ENCODE results near the gene NT5C1B.
"Not testable (repeated sequence)": the region's sequence is repeated elsewhere in the genome, so short reads cannot be mapped to it uniquely, and the experiment has no call there.

The NT5C1B gene

DNA sequence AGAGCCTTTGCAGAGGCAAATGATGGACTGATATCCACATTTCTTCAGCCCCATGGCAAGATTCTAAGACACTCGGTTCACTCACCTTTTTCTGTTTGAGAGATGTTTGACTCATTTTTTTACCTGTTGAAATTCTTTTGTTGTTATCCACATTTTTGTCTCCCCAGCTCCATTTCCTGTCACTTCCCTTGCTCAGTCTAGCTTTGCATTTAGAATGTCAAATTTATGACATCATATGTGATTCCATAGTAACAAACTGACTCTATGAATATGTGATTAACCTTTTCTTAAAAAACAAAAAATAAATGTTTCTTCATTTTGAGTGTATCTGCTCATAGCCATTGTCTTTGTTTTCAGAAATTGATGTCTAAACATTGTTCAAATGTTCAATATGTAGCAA is at the start of gene NT5C1B:
NT5C1B (minus strand) TSS at position 216 of the 400 bp plus-strand sequence; CDS start at position 115, 101 bp downstream.
- Histone ChIP-seq H4K20me1 (ENCODE audit: insufficient read depth, low read length) (no peaks in the 10 kb centered on the region), H3K36me3 (replicated peaks; ENCODE audit: insufficient read depth, low read length) (no peaks in the 10 kb centered on the region), H3K9me2 (replicated peaks; ENCODE audit: insufficient read depth, low read length) (no peaks in the 10 kb centered on the region), H3K4me2 (ENCODE audit: low read depth, low read length) (no peak within 1 kb of the TSS), H3K9ac (ENCODE audit: low read length) (no peak within 1 kb of the TSS), H3K27me3 (replicated peaks; ENCODE audit: insufficient read depth, low read length) (no peaks in the 10 kb centered on the region), H2AFZ (ENCODE audit: low read length) (no peak within 1 kb of the TSS), H3F3A (ENCODE audit: insufficient read depth, low read length) (no peaks in the 10 kb centered on the region), H3K9me3 (replicated peaks; ENCODE audit: insufficient read depth, low read length) (no peaks in the 10 kb centered on the region), H3K79me2 (ENCODE audit: low read length) (no peaks in the 10 kb centered on the region), H3K4me1 (ENCODE audit: low read length) (no peaks in the 10 kb centered on the region), H3K4me3 (ENCODE audit: low read length) (no peak within 1 kb of the TSS), H3K27ac (ENCODE audit: low read length) (no peak within 1 kb of the TSS)
- TF ChIP-seq, protein P1, sequence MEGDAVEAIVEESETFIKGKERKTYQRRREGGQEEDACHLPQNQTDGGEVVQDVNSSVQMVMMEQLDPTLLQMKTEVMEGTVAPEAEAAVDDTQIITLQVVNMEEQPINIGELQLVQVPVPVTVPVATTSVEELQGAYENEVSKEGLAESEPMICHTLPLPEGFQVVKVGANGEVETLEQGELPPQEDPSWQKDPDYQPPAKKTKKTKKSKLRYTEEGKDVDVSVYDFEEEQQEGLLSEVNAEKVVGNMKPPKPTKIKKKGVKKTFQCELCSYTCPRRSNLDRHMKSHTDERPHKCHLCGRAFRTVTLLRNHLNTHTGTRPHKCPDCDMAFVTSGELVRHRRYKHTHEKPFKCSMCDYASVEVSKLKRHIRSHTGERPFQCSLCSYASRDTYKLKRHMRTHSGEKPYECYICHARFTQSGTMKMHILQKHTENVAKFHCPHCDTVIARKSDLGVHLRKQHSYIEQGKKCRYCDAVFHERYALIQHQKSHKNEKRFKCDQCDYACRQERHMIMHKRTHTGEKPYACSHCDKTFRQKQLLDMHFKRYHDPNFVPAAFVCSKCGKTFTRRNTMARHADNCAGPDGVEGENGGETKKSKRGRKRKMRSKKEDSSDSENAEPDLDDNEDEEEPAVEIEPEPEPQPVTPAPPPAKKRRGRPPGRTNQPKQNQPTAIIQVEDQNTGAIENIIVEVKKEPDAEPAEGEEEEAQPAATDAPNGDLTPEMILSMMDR (IDR thresholded peaks at IDR 0.05; ENCODE audit: low read length) = no peak
- TF ChIP-seq EZH2 (optimal IDR thresholded peaks at IDR 0.05; ENCODE audit: low read depth, low read length) (no peak), EZH2phosphoT487 (IDR thresholded peaks at IDR 0.05; ENCODE audit: low read length) (no peak)
- DNase-seq = no peak

DNA sequence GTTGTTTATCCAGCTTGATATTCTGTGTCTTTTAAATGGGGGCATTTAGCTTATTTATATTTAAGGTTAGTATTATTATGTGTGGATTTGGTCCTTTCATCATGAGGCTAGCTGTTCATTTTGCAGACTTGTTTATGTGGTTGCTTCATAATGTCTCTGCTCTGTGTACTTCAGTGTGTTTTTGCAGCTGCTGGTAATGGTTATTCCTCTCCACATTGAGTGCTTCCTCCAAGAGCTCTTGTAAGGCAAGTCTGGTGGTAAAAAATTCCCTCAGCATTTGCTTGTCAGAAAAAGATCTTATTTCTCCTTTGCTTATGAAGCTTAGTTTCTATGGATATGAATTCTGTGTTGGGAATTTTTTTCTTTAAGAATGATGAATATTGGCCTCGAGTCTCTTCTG is 47.8 kb upstream of the NT5C1B start:
- Histone ChIP-seq H3K9me2 (replicated peaks; ENCODE audit: insufficient read depth, low read length) (no peaks in the 10 kb centered on the region), H3K9me3 (replicated peaks; ENCODE audit: insufficient read depth, low read length) (no peaks in the 10 kb centered on the region), H3K4me2 (ENCODE audit: low read depth, low read length) (no peak overlapping the region), H3F3A (ENCODE audit: insufficient read depth, low read length) (no peaks in the 10 kb centered on the region), H3K4me1 (ENCODE audit: low read length) (no peaks in the 10 kb centered on the region), H3K4me3 (ENCODE audit: low read length) (no peak overlapping the region), H2AFZ (ENCODE audit: low read length) (no peak overlapping the region), H3K9ac (ENCODE audit: low read length) (no peak overlapping the region), H3K27ac (ENCODE audit: low read length) (no peak overlapping the region), H3K79me2 (ENCODE audit: low read length) (no peaks in the 10 kb centered on the region), H3K27me3 (replicated peaks; ENCODE audit: insufficient read depth, low read length) (no peaks in the 10 kb centered on the region), H4K20me1 (ENCODE audit: insufficient read depth, low read length) (no peaks in the 10 kb centered on the region), H3K36me3 (replicated peaks; ENCODE audit: insufficient read depth, low read length) (no peaks in the 10 kb centered on the region)
- DNase-seq = no peak
- no peak for TF ChIP-seq EZH2 (optimal IDR thresholded peaks at IDR 0.05; ENCODE audit: low read depth, low read length)
- TF ChIP-seq EZH2phosphoT487 (IDR thresholded peaks at IDR 0.05; ENCODE audit: low read length) = no peak
- TF ChIP-seq, protein P1 (IDR thresholded peaks at IDR 0.05; ENCODE audit: low read length) = no peak

DNA sequence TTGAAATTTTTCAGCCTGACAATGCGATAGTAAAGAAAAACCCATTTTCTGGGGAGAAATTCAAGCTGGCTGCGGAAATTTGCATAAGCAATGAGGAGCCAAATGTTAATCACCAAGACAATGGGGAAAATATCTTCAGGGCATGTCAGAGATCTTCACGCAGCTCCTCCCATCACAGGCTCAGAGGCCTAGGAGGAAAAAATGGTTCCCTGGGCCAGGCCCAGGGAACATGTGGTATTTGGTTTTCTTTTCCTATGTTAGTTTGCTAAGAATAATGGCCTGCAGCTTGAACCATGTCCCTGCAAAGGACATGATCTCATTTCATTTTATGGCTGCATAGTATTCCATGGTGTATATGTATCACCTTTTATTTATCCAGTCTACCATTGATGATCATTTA is 43.3 kb upstream of the NT5C1B start:
- not testable (repeated sequence) for H3F3A ChIP-seq (ENCODE audit: insufficient read depth, low read length); H3K4me2 ChIP-seq (ENCODE audit: low read depth, low read length); H3K4me1 ChIP-seq (ENCODE audit: low read length); H3K9me3 ChIP-seq (replicated peaks; ENCODE audit: insufficient read depth, low read length); H3K79me2 ChIP-seq (ENCODE audit: low read length); H3K9ac ChIP-seq (ENCODE audit: low read length); H3K27me3 ChIP-seq (replicated peaks; ENCODE audit: insufficient read depth, low read length); H2AFZ ChIP-seq (ENCODE audit: low read length); H3K36me3 ChIP-seq (replicated peaks; ENCODE audit: insufficient read depth, low read length); H3K9me2 ChIP-seq (replicated peaks; ENCODE audit: insufficient read depth, low read length); H3K4me3 ChIP-seq (ENCODE audit: low read length); DNase-seq; H4K20me1 ChIP-seq (ENCODE audit: insufficient read depth, low read length); H3K27ac ChIP-seq (ENCODE audit: low read length)

DNA sequence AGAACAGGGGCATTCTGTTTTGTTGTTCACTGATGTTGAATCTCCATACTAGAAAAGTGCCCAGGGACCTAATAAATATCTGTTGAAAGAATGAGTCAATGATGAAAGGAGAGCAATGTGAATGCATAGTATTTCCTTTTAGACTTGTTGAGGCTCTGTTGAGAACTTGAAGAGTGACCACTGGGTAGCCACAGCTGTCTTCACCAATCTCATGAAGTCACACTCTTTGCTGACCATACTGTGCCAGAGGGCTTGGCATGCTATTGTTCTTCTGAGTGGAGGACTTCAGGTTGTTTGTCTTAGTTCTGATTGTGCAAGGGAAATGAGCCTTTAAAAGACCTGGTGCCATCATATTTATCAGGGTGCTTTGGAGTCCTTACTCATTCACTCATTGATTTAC is 41.6 kb upstream of the NT5C1B start:
- H3K4me2 ChIP-seq (ENCODE audit: low read depth, low read length) = no peak overlapping the region
- H2AFZ ChIP-seq (ENCODE audit: low read length) = no peak overlapping the region
- H3K4me1 ChIP-seq (ENCODE audit: low read length) = no peaks in the 10 kb centered on the region
- no peak overlapping the region for H3K4me3 ChIP-seq (ENCODE audit: low read length)
- no peak overlapping the region for H3K27ac ChIP-seq (ENCODE audit: low read length)
- no peak for TF ChIP-seq EZH2 (optimal IDR thresholded peaks at IDR 0.05; ENCODE audit: low read depth, low read length)
- TF ChIP-seq, protein P1 (IDR thresholded peaks at IDR 0.05; ENCODE audit: low read length) = no peak
- TF ChIP-seq EZH2phosphoT487 (IDR thresholded peaks at IDR 0.05; ENCODE audit: low read length) = no peak
- no peak for DNase-seq
- H3K9ac ChIP-seq (ENCODE audit: low read length) = no peak overlapping the region
- no peaks in the 10 kb centered on the region for H3K9me2 ChIP-seq (replicated peaks; ENCODE audit: insufficient read depth, low read length)
- no peaks in the 10 kb centered on the region for H3F3A ChIP-seq (ENCODE audit: insufficient read depth, low read length)
- no peaks in the 10 kb centered on the region for H3K9me3 ChIP-seq (replicated peaks; ENCODE audit: insufficient read depth, low read length)
- no peaks in the 10 kb centered on the region for H3K36me3 ChIP-seq (replicated peaks; ENCODE audit: insufficient read depth, low read length)
- no peaks in the 10 kb centered on the region for H3K27me3 ChIP-seq (replicated peaks; ENCODE audit: insufficient read depth, low read length)
- H4K20me1 ChIP-seq (ENCODE audit: insufficient read depth, low read length) = no peaks in the 10 kb centered on the region
- H3K79me2 ChIP-seq (ENCODE audit: low read length) = no peaks in the 10 kb centered on the region
